GM18867 (cell line): ENCODE data around the gene MRGPRX4.

Experiments used
- ATAC-seq: cut with Tn5 transposase; IDR thresholded peaks from one replicate; pipeline ENCODE4 v1.9.1; 2021; ENCODE audit warnings: mild to moderate bottlenecking, moderate library complexity; ENCODE audit not compliant: unreplicated experiment

The MRGPRX4 gene

DNA sequence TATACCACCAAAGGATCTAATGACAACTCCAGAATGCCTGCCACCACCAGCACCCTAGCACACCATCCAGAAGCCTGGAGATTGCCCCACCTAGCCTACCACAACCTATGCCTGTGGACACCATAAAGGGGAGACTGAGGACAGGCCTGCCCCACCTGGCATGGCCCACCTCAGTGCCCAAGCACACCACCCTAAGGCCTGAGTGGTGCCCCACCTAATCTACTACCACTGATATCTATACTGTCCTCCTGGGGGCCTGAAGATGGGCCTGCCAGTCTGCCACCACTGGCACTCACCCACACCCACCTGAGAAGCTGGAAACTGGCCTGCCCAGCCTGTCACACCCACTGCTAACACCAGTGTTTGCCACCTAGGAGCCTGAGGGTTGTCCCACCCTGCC is 32.1 kb downstream of the MRGPRX4 start:
- ATAC-seq: no peak

DNA sequence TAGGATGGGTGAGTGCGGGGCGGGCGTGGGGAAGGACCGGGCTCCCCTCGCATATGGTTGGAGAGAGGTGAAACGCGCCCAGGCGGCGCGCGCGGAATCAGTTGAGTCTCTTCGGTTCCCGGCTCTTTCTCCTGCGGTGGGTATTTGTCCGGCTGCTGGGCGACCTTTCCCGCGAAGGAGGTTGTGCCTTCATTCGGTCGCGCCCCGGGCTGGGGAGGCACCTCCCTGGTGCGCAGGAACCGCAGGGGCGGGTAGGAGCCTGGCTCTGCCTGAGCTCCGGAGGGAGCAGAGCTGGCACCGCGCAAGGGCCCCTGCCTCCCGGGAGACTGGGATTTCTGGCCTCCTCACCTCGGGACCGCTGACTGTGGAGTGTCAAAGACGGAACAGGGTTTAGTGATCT is 36.4 kb downstream of the MRGPRX4 start:
- no peak for ATAC-seq

DNA sequence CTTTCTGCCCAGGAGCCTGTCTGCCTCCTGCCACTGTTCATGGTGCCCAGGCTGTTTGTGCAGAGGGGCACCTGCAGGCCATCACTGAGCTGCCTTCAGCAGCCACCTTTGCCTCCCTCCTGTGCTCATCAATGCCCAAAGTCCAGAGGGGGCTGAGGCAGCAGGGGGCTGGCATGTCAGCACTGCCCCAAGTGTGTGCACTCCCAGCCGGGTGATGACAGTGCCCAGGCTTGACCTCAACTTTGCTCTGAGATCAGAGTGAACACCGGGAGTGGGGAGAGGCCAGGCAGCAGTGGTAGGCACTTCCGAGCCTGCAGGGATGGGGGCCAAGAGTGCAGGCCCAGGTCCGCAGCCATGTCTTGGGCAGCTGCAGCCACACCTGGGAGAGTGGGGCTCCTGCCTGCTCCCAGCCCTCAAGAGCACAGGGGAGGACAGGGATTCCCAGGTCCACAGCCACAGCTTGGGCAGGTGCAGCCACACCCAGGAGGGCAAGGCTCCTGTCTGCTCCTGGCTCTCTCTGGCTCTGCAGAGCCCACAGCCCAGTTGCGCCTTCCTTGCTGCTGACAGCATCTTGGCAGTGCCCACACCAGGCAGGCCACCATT is 48.7 kb downstream of the MRGPRX4 start:
- ATAC-seq: no peak

DNA sequence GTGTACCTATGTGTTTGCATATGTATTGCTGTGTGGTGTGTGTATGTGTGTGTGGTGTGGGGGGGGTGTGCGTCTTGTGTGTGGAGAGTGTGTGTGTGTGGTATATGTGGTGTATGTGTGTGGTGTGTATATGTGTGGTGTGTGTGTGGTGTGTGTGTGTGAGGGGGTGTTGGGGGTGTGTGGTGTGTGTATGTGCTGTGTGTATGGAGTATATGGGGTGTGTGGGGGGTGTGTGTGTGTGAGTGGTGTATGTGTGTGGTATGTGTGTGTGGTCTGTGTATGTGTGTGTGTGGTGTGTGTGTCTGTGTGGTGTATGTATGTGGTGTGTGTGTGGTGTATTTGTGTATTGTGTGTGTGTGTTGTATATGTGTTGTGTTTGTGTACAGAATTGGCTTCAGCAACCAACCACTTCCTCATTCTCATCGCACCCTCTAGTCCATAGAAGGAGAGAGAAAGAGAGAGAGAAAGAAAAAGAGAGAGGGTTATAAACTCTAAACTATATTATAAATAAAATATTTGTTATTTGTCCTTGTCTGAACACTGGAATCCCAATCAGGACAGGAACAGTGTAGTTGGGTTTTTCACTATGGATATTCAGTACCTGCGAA is 50.3 kb downstream of the MRGPRX4 start:
- no peak for ATAC-seq
